HG02852 (cell line): ENCODE results near the gene CD44.

Source experiments
- ATAC-seq: cut with Tn5 transposase; IDR thresholded peaks from one replicate; pipeline ENCODE4 v1.9.1; 2021; ENCODE audit warnings: mild to moderate bottlenecking, moderate library complexity; ENCODE audit not compliant: unreplicated experiment

CD44 gene

GRCh38 chr11:35136311-35136710, 2.7 kb upstream of the CD44 start:
- ATAC-seq: no peak

- no peak for ATAC-seq
Measured at GRCh38 chr11:35138058-35138457, 913 bp upstream of the CD44 start.

GRCh38 chr11:35138606-35138942, 397 bp upstream of the CD44 start:
- ATAC-seq: no peak

GRCh38 chr11:35139722-35140282, 831 bp downstream of the CD44 start:
- ATAC-seq: no peak

GRCh38 chr11:35141071-35141470, 2.1 kb downstream of the CD44 start:
- ATAC-seq: no peak

- no peak for ATAC-seq
Measured at GRCh38 chr11:35141571-35141971, 2.6 kb downstream of the CD44 start.

GRCh38 chr11:35142481-35143075, 3.6 kb downstream of the CD44 start:
- ATAC-seq: no peak

GRCh38 chr11:35143297-35144135, 4.5 kb downstream of the CD44 start:
- no peak for ATAC-seq

GRCh38 chr11:35144136-35144741, 5.3 kb downstream of the CD44 start:
- peak; percentile 46 for ATAC-seq

- no peak for ATAC-seq
Measured at GRCh38 chr11:35144806-35145205, 5.8 kb downstream of the CD44 start.

GRCh38 chr11:35145271-35145670, 6.3 kb downstream of the CD44 start:
- peak; percentile 36 for ATAC-seq

- peak; percentile 36 for ATAC-seq
Measured at GRCh38 chr11:35146074-35146521, 7.1 kb downstream of the CD44 start.

- ATAC-seq: no peak
Measured at GRCh38 chr11:35146711-35147110, 7.7 kb downstream of the CD44 start.

- no peak for ATAC-seq
Measured at GRCh38 chr11:35147235-35147634, 8.3 kb downstream of the CD44 start.

GRCh38 chr11:35148163-35148837, 9.3 kb downstream of the CD44 start:
- ATAC-seq: no peak

GRCh38 chr11:35150454-35150853, 11.5 kb downstream of the CD44 start:
- no peak for ATAC-seq

- ATAC-seq: no peak
Measured at GRCh38 chr11:35151241-35151640, 12.3 kb downstream of the CD44 start.

GRCh38 chr11:35151683-35152280, 12.8 kb downstream of the CD44 start:
- no peak for ATAC-seq

- ATAC-seq: no peak
Measured at GRCh38 chr11:35152575-35152974, 13.6 kb downstream of the CD44 start.

- no peak for ATAC-seq
Measured at GRCh38 chr11:35153280-35153679, 14.3 kb downstream of the CD44 start.

GRCh38 chr11:35154952-35155351, 16.0 kb downstream of the CD44 start:
- ATAC-seq: no peak
